IPS-NIHi11 (cell line): ENCODE results near the gene ARMC2.
"Not testable (repeated sequence)": the region's sequence is repeated elsewhere in the genome, so short reads cannot be mapped to it uniquely, and the experiment has no call there.

Experiments
- DNase-seq: peaks from one replicate; pipeline ENCODE4 v3.0.0; 2012; ENCODE audit warnings: mixed read lengths, low spot score

The ARMC2 gene, protein sequence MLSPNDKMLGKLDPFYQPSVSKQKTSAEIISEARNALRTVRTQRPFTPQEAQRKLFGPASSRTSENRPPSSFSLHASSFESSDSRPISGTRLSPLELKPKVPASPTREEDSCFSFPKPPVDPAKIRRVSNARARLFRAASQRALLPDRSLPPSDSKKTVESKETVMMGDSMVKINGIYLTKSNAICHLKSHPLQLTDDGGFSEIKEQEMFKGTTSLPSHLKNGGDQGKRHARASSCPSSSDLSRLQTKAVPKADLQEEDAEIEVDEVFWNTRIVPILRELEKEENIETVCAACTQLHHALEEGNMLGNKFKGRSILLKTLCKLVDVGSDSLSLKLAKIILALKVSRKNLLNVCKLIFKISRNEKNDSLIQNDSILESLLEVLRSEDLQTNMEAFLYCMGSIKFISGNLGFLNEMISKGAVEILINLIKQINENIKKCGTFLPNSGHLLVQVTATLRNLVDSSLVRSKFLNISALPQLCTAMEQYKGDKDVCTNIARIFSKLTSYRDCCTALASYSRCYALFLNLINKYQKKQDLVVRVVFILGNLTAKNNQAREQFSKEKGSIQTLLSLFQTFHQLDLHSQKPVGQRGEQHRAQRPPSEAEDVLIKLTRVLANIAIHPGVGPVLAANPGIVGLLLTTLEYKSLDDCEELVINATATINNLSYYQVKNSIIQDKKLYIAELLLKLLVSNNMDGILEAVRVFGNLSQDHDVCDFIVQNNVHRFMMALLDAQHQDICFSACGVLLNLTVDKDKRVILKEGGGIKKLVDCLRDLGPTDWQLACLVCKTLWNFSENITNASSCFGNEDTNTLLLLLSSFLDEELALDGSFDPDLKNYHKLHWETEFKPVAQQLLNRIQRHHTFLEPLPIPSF

DNA sequence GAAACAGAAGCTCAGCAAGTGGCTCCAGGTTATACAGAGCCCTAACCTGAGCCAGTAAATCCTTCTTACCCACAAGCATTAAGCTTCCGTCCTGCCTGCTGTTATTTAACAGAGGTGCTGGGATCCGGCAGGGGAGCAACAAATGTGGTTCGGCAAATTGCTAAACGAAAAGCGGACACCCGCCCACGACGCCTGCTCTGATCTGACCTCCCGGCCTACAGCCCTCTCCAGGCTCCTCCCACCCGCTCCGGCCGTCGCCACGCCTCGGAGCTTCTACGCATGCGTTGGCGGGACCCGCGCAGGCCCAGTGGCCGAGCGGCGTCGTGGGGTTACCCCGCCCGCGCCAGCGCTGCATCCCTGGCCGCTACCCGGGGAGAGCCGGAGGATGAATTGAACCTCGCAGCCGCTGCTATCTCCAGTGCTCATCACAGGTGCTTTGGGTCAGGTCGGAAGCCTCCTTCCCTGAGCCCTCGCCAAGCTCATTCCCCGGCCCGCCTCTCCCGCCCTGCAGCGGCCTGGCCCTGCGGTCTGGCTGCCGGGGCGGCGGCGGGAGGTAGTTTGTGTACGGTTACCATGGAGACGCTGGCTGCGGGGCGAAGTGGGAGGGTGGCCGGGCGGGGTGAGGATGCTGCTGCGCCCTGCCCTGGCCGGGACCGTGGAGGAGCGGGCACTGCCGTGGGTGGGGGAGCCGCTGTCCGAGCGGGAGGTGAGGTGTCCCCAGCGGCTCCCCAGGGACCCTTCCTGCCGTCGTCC, at the start of gene ARMC2:
Gene ARMC2, plus strand, starts transcription at position 307 of the 753 bp plus-strand sequence. CDS start 5,846 bp downstream, outside the sequence.
- peak; percentile 98 for DNase-seq

DNA sequence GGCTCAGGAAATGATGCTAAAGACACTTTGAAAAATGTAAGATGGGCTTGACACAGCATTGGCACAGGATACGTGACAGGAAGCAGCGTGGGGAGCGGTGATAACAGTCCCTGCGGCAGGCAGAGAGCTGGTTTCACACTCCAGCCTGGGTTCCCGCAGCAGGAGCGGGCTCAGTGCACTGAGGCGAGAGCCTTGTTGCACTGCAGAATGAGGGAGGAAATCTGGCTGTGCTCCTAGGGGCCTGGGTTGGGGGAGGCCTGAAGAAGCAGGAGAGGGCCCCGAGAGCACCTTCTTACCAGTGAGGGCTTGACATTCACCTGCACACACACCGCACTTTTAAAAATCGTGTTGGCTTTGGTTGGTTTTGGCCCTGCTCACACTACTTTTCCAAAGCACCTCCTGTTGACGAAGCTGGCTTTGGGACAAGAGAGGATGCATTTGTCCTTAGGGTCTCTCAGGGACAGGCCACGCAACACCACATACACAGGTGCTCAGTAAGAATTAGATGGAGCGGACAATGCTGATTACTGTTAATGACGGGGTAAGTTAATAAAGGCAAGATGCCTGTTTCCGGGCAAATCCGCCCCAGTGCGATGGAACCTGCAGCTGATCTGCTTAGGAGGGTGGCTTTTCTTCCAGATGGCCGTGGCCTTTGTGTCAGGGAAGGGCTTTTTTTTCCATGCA, 49.4 kb upstream of the ARMC2 start:
- no peak for DNase-seq

DNA sequence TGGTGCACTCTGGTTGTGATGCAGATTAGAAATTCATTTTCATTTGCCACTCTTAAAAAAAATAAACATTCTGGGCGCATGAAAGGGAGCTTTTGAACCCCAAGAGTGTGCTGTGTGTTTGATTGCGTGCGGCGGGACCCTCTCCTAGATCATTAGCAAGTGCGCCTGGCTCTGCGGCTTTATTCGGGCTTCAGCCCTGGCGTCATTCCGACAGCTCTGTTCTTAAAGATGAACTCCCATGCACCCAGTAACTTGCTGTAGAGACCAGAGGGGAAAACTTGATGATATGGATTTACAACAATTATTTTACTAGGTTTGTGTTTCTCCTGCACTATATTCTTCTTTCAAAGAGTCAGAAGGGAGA, 48.9 kb upstream of the ARMC2 start:
- no peak for DNase-seq

DNA sequence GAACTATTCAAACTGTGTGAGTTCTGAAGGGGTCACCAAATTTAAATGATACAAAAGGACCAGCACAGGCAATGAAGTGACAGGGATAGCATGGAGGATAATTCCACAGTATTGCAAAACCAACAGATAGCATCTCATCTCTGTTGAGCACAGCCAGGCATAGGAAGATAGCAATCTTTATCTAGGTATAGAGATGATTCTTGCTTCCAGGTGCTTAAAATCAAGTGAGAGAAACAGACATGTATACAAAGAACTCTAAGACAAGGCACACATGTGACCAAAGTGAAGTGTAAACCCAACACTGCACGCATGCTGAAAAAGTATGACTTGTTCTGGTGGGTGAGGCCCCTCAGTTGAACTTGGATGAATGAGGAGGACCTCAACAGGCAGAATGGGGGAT, 48.4 kb upstream of the ARMC2 start:
- DNase-seq, result no peak

DNA sequence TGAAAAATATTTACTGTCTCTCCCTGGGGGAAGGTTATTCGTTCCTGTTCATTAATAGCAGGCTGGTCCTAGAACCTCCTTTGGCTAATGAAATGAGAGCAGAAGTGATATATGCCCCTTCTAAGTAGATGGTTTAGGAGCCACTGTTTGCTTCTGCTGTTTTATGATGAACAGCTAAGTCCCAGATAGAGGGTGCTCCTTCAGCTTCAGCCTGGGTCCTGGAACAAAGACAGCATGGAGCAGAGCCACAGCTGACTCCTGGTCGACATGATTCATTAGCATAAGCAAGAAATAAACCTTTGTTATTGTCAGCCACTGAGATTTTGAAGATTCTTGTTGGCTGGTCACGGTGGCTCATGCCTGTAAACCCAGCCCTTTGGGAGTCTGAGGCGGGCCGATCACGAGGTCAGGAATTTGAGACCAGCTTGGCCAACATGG, 47.8 kb upstream of the ARMC2 start:
- no peak for DNase-seq

DNA sequence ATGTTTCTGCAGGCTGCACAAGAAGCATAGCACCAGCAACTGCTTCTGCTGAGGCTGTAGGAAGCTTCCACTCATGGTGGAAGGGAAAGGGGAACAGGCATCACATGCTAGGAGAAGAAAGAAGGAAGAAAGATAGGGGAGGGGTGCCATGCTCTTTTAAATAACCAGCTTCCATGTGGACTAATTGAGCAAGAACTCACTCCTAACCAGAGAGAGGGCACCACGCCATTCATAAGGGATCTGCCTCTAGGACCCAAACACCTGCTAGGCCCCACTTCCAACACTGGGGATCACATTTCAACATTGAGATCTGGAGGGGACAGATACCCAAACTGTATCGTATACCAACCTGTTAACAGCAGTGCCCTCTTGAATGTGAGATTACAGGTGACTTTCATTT, 46.9 kb upstream of the ARMC2 start:
- DNase-seq, result no peak

DNA sequence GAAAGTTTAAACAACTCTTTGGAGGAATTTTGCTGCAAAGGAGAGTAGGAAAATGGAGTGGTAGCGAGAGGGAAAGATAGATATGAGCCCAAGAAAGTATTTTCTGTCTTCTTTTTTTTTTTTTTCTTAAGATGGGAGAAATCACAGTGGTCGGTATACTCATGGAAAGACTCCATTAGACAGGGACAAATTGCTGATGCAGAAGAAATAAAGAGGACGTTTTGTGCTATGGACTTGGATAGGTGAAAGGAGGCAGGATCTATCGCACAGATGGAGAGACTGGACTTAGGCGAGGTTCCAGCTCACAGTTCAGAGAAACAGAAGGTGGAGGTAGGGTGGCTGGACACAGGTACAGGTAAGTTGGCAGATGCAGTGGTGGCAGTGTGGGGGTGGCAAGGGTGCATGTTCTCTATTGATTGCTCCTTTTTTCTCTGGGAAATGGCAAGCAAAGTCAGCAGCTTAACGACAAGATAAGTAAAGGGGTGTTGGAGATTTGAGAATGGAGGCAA, 44.2 kb upstream of the ARMC2 start:
- no peak for DNase-seq

DNA sequence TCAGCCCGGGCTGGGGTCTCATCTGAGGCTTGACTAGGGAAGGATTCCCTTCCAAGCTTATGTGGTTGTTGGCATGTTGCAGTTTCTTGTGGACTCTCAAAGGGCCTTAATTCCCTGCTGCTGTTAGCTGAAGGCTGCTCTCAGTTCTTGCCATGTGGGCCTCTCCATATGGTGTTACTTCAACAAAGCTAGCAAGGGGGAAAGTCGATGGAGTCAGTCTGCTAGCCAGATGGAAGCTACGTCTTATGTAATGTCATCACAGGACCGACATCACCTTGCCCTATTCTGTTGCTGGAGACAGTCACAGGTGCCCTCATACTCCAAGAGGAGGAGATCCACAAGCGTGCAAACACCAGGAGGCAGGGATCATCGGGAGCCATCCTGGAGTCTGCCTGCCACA, 43.3 kb upstream of the ARMC2 start:
- no peak for DNase-seq

DNA sequence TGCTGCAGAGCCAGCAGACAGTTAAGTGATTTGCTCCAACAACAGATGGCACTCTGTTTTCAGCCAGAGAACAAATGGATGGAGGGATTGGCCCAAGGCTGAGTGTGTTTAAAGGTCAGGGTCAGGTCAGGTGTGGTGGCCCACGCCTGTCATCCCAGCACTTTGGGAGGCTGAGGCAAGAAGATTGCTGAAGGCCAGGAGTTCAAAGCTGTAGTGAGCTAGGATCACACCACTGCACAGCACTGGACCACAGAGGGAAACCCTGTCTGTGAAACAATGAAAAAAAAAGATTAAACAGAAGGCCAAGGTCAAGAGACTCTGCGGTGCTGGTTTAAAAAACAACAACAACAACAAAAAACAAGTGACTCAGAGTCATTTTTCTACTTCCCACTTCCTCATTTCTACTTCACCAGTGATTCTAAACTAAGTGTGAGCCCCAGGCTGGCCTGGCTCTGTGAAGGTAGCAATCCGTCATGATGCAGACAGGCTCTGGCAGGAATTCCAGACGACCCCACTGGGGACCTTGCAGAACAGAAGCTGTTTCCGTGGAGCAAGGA, 42.5 kb upstream of the ARMC2 start:
- DNase-seq, result no peak

DNA sequence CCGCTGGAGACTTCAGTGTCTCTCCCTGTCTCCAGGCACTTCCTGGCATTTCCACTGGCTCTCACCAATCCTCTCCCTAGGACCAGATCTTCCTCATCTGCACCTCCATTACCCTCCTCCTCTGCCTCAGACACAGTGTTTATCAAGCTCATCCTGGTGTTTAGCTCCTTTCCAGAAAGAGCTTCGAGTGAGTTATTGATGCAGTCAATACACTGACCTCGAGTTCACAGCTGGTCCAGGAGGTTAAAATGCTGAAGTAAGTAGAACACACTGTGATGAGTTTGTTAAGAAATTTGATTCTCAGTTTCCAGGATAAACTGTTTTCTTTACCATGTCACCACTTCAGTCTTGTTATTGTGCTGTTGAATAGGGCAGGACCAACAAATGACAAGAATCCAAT, 42.1 kb upstream of the ARMC2 start:
- no peak for DNase-seq

DNA sequence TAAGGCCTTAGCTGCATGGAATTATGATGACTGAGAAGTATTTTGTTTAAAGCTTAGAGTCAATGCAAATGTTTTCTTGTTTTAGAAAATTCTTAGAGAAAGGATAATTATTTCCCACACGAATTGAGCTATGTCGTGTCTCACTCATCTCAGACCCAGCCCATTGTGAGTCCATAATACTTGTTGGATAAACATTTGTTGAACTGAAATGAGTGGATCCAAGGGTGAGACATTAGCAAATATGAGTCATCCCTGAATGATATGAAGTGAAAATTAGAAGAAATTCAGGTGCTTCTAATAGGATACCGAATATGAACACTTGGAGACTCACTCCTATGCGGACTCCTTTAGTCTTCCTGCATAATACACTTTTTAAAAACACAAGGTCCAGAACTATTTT, 41.6 kb upstream of the ARMC2 start:
- DNase-seq, result no peak

DNA sequence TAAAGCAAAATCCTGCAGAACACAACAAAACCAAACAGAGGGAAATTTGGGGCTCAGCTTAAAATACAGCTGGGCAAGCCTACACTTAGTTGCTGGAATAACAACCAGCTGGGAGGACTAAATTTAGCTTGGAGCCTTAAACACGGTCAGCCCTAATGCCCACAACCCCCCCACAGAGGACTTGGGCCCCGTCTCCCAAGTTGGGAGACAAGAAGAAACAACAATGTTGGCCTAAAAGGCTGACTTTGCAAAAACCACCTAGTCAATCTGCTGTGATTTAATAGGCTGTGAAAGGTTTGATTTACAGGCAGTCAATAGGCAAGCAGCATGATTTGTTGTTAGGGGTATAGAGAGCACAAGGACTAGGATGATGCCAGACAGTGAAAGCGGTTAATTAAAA, 40.3 kb upstream of the ARMC2 start:
- no peak for DNase-seq

DNA sequence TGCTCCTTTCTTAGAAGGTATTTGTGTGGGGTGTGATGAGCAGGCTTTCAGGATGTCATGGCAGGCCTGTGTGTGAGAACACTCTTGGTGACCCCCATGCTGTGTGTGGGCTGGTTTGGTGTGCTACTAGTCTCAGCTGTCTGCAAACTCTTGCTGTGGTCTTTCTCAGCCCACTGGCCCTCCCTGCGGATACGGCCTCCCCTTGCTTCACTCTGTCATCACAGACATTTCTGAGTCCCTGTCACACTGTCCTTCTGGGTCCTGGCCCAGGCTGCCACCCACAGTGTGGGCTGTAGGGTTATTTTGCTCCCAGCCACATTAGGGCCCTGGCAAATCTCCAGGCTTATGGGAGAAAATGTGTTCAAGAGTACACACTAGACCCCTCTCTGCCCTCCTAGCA, 39.0 kb upstream of the ARMC2 start:
- no peak for DNase-seq

DNA sequence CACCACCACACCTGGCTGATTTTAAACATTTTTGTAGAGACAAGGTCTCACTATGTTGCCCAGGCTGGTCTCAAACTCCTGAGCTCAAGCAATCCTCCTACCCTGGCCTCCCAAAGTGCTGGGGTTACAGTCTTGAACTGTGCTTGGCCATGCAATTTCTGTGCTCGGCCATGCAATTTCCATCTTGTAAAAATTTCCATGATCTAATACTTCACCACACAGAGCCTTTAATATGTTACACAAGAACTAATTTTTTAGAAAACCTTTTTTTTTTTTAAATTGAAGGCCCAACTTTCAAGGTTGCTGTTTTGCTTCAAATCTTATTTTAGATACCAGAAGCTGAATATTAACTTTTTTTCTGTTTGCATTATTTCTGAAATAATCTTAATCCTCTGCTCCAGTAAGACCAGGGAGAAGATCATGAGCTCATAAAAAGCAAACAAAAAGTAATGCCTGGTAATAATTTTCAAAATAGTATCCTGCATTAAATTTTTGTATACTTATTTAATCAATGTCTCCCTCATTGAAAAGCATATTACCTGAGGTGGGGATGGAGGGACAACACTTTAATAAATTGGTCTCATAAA, 38.1 kb upstream of the ARMC2 start:
- DNase-seq, result no peak

DNA sequence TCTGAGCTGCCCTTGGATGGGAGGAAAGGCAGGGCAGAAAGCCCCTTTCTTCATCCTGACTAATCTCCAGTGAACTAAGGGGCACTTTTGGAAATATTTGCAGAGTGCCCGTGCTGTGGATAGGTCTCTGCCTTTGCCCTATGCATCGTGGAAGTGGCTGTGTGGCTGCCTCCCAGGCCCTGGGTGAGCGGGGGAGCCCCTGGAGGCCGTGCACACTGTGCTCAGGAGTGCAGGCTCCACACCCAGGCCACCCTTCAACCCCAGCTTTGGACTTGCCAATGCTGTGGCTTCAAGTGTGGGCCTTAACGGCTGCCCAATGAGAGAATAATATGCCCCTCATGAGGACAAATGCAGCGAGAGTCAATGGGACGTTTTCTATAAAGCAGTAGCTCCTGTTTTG, 36.7 kb upstream of the ARMC2 start:
- no peak for DNase-seq

DNA sequence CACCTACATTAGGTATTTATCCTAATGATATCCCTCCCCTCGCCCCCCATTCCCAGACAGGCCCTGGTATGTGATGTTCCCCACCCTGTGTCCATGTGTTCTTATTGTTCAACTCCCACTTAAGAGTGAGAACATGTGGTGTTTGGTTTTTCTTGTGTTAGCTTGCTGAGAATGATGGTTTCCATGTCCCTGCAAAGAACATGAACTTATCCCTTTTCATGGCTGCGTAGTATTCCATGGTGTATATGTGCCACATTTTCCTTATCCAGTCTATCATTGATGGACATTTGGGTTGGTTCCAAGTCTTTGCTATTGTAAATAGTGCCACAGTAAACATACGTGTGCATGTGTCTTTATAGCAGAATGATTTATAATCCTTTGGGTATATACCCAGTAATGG, 35.0 kb upstream of the ARMC2 start:
- DNase-seq, result not testable (repeated sequence)

DNA sequence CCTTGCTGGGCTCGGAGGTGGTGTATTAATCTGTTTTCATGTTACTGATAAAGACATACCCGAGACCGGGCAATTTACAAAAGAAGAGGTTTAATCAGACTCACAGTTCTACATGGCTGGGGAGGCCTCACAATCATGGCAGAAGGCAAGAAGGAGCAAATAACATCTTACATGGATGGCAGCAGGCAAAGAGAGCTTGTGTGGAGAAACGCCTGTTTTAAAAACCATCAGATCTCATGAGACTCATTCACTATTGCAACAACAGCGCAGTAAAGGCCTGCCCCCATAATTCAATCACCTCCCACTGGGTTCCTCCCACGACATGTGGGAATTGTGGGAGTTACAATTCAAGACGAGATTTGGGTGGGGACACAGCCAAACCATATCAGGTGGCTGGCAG, 30.9 kb upstream of the ARMC2 start:
- not testable (repeated sequence) for DNase-seq

DNA sequence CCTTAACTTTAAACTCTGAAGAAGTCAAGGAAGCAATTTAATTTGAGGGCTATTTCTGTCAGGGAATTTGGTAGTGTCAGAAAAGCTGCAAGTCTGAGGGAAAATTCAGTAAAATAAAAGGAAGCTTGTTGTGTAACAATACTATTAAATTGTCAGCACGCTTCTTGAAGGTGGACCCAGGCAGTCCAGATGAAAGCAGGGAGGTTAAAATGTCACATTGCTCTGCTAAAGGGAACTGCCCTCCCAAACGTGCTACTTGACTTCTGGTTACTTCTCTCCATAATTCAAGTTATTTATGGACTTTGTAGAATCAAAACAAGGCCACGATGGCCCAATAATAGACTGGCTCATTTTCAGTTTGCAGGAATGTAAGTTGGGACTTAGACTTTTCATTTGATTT, 28.2 kb upstream of the ARMC2 start:
- no peak for DNase-seq

DNA sequence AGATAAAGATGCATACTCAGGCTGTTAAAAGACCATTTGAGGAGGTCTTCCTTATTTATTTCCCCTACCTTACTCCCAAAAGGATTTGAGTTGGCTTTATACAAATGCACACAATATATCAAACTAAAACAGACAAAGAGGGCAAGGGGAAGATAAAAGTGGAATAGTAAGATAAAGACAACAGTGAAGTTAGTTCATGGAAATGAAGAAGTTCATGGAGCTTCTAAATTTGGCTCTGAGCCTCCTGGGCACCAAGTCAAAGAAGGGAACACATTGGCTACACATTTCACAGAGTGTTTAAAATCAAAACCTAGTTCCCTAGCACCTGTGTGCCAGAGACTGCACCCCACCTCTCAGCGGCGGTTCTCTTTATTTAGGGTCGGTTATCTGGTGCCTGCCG, 25.8 kb upstream of the ARMC2 start:
- DNase-seq, result no peak

DNA sequence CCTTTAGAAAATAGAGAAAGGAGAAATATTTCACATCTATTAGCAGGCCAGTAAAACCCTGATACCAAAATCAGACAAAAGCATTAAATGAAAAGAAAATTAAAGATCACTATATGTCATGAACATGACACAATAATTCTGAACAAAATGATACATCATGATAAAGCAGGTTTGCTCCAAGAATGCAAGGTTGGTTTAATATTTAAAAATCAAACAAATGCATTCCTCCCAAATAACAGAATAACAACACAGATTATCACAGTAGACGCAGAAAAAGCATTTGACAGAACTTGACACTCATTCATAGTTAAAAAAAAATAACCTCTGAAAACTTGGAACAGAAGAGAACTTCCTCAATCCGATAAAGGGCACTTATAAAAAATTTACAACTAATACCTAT, 22.9 kb upstream of the ARMC2 start:
- DNase-seq, result no peak

DNA sequence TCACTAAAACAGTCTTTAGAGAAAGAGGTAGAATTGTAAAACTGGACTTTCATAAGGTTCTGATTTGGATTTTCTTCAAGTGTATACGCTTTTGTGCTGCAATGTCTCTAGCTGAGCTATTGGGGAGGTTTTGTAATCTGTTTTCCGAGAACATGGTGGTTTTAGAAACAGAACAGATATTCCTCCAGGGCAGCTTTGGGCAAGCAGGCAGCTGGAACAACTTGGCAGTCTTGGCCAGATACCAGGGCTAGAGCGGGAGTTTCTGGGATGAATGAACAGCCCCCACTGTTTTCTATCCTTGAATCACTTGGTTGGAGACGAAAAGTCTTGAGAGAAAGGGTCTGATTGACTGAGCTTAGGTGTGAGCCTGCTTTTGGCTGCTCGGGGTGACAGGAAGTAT, 17.1 kb upstream of the ARMC2 start:
- DNase-seq, result no peak
